Measurements from ENCODE around the gene RAB1B. TPM values are rescaled to one million over a fixed set of nuclear protein-coding genes. Genes with fewer than 3 reads are reported as not detected.
"Not testable (repeated sequence)": the region's sequence is repeated elsewhere in the genome, so short reads cannot be mapped to it uniquely, and the experiment has no call there.

The RAB1B gene
- total RNA-seq, 1 donor from 2014 or later: 28.9 TPM

DNA sequence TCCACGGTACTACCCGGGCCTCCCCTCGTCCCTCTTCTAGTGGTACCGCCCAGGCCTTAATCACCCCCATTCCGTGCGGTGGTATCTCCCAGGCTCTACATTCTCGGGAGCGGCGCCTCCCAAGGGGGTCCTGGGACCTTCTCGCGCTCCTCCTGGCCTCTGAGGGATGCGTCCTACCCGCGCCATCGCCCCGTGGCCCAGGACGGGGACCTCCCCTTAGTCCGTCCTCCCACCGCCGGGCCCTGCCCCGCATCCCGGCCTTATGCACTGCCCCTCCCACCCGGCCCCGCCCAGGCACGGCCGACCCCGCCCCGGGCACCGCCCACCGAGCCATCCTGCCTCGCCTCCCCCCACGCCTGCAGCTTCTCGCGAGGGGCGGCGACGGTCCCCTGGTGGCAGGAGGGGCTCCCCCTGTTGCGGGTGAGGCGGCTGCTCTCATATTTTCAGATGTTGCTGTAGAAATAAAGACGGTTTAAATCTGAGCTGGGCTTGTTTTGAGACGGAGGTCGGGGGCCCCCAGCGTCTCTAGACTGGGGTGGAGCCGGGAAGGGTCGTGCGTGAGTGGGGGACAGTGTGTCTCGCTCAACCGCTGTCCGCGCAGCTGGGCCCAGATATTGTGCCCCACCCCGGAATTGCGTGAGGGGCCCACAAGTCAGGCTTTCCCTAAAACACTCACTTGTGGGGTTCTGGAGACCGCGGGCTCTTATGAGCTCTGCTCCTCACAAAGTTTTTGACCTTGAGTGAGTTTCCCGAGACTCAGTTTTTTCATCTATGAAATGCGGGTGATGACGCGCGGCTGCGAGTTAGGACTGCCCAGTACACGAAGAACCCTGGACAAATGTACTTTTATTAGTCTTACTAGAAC lies 828 bp upstream of the RAB1B start:
- DNase-seq: peak; percentile 70

DNA sequence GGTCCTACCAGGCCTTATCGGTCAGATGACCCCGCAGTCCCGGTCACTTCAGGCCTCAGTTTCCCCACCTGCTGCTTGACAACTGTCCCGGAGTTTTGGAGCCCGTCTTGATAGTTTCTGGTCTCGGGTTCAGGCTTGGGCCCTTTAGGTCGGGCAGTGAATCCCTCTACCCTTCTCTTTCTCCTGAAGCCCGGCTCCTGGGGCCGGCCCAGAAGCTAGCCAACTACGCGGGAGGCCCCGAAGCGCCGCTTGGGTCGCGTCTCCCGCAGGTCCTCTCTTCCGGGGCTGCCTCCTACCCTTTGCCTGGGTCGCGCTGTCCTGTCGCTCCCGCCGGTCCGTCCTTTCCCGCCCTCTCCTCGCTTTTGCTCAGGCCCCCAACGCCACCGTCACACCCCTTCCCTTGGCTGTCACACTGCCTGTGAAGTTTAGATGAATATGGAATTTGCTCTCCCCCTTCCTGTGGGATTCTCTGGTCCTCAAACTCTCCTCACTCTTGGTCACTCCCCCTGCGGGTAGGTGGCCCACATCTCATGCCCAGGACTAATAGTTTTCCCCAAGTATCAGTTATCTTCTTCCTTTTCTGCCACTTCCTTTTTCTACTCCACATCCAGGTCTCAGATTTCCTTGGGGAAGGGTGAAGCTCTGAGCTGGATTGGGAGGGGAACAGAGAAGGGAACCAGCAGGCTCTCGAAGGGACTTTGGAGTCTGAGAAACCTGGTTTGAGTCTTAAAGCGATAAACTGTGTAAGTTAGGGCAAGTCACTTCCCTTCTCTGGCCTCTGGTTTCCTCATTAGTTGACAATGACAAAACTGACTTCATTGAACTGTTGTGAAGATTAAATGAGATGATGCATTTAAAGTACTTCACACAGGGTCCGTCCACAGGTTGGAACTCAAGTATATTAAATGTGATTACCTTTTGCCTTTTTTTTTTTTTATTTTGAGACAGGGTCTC lies 790 bp downstream of the RAB1B start:
- DNase-seq: no peak

DNA sequence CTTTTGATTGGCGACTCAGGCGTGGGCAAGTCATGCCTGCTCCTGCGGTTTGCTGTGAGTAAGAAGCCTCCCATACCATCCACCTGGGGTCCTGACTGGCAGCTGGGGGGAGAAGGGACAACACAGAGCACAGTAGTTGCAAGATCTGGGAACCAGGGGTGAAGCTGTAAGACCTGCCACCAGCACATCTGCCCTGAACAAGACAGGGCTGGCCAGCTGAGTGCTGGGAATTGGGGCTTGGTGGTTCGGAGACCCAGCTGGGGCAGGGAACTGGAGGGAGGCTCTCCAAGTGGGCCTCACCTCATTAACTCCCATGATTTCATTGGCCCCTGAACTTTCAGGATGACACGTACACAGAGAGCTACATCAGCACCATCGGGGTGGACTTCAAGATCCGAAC lies 3.4 kb downstream of the RAB1B start:
- DNase-seq: no peak

DNA sequence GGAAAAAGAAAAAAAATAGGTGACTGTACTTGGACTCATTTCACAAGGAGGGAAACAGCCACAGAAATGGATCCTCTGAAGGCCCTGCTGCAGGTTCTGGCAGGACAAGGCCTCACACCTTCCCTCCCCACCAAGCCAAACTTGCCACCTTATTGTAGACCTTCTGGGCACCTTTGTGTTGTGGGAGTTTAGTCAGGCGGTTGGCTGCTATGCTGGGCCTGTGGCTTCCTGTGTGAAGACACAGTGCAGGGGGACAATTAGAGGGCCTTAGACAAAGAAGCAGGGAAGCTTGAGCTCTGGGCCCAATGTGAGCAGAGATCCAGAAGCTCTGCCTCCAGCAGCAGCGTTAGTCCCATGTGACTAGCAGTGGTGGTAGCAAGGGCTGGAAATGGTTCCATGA lies 4.2 kb downstream of the RAB1B start:
- DNase-seq: no peak

DNA sequence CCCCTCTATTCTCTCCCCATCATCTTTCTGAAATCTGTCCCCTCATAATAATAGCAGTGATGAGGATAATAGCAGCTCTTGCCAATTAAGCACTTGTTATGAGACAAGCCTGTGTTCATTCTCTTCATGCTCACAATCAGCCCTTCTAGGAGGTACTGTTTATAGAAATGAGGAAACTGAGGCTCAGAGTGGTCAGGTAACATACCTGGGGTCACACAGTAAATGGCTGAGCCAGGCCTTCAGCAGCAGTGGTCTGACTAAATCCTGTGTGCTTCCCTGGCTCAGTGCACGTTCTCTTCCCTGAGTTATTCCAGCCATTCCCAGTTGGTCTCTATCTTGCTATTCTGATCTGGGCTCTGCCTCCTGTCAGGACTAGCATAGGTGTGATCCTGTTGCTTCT lies 5.8 kb downstream of the RAB1B start:
- no peak for DNase-seq

DNA sequence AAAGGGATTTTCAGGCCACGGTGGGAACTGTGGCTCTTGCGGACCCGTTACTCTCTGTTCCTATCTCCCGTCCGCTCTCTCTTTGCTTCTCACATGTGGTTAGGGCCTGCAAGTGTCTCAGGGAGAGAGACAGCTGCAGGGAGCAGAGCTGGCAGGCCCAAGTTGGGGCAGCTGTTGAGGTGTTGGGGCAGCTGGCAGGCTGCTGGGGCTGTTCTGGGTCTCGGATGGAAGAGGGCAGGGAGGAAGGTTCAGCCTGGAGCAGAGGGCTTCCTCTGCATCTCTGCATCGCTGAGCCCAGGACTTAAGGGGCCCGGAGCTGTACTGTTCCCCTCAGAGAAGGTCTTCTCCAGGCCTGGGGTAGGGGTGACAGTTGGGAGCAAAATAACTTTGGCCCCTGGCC lies 7.0 kb downstream of the RAB1B start:
- no peak for DNase-seq

DNA sequence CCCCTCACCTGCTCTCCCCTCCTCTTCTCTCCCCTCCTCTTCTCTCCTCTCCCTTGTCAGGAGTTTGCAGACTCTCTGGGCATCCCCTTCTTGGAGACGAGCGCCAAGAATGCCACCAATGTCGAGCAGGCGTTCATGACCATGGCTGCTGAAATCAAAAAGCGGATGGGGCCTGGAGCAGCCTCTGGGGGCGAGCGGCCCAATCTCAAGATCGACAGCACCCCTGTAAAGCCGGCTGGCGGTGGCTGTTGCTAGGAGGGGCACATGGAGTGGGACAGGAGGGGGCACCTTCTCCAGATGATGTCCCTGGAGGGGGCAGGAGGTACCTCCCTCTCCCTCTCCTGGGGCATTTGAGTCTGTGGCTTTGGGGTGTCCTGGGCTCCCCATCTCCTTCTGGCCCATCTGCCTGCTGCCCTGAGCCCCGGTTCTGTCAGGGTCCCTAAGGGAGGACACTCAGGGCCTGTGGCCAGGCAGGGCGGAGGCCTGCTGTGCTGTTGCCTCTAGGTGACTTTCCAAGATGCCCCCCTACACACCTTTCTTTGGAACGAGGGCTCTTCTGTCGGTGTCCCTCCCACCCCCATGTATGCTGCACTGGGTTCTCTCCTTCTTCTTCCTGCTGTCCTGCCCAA lies 7.7 kb downstream of the RAB1B start:
- DNase-seq: no peak

DNA sequence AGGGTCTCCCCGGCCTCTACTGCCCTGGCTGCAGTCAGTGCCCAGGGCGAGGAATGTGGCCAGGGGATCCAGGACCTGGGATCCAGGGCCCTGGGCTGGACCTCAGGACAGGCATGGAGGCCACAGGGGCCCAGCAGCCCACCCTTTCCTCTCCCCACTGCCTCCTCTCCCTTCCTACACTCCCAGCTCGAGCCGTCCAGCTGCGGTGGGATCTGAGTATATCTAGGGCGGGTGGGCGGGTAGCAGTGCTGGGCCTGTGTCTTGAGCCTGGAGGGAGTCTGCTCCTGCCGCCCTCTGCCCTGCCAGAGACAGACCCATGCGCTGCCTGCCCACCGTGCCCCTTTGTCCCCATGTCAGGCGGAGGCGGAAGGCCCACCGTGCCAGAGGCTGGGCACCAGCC lies 8.2 kb downstream of the RAB1B start:
- not testable (repeated sequence) for DNase-seq

DNA sequence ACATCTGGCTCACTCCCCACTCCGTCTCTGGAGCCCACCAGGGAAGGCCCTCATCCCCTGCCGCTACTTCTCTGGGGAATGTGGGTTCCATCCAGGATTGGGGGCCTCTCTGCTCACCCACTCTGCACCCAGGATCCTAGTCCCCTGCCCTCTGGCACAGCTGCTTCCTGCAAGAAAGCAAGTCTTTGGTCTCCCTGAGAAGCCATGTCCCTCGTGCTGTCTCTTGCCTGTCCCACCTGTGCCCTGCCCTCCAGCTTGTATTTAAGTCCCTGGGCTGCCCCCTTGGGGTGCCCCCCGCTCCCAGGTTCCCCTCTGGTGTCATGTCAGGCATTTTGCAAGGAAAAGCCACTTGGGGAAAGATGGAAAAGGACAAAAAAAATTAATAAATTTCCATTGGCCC lies 8.6 kb downstream of the RAB1B start:
- not testable (repeated sequence) for DNase-seq

DNA sequence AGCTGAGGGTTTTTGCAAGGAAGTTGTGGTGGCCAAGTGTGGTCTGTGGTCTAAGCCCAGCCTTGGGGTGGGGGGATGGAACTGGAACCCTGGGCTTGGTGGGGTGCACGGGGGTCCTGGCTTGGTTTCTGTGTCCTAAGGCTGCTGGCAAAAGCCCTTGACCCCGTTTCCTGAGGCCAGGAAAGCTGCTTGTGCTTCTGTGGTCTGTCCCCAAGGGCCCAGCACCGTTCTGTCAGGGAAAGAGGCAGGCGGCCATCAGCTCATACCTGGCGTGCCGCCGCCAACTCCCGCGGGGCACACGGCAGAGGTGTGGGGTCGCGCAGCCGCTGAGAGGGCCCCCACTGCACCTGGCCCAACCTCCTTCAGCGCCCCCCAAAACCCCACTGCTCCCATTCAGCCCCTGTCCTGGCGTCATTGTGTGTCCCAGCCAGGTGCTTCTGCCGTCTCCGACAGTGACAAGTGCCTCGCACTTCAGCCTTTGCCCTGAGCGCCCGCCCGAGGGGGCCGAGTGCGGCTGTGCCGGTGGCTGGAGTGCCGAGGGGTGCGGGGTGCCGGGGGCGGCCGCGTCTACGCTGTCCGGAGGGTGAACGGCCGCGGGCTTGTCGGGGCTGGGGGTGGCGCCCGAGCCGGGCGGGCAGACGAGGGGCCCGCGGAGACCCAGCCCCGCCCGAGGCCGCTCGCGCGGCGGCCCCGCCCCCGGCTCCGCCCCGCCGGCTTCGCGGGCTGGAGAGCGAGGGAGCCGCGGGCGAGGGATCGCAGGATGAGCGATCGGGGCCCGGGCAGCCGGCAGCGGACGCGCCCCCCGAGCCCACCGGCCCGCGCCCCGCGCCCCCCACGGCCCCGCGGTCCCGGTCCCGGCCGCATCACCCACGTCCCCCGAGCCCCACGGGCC lies 9.3 kb downstream of the RAB1B start, which contains the start of gene CNIH2:
CNIH2 (plus strand) TSS at position 705 of the 892 bp plus-strand sequence. CDS start 282 bp downstream, outside the sequence.
- DNase-seq: no peak

DNA sequence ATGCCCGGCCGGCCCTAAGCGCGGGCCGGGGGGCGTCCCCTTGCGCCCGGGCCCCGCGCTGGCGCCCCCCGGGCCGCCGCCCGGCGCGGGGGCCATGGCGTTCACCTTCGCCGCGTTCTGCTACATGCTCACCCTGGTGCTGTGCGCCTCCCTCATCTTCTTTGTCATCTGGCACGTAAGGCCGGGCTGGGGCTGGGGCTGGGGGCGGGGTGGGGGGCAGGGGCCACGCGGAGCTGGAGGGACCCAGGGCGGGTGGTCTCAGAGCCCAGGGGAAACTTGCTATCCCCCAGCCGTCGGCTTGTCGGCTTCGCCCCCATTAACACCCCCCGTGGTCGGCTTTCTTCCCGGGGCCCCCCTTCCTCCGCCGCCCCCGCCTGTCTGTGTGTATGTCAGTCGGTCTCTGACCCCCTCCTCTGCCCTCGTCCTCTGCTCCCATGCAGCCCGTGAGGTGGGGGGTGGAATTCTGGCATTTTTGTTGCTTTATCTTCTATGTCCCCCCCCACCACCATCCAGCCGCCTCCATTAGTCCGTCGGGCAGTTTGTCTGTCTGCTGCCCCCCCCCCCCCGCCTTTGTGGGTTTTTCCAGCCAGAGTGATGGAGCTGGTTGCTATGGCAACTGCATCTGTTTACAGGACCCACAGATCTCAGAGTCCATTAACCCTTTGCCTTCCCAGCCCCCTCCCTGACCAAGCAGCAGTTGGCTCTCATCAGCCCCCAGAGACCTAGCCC lies 10.1 kb downstream of the RAB1B start:
- no peak for DNase-seq

DNA sequence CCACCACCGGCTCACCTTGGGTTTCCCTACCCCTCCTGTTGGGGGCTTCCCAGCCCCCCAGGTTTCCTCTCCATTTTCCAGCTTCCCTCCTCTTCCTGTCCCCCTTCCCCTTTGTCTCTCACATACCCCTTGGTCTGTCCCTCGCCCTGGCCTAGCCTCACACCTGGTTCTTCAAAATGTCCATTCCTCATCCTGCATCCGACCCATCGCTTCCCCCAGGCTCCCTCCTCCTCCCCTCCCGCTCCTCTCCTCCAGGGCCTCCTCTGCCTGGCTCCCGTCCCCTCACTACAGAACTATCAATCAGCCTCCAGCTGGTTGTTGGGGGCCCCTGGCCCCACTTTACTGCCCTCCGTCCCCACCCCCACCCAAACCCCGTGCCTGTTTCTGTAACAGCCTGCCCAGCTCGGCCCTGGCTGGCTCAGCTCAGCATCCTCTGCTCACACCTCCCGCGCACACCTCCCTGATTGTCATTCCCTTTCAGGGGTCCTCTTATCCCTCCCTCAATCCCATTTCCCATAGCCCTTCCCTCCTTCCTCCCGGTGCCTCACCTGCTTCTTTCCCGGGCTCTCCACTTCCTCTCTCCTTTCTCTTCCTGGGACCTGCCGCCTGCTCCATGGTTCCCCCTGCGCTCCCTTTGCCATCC lies 10.8 kb downstream of the RAB1B start:
- no peak for DNase-seq

DNA sequence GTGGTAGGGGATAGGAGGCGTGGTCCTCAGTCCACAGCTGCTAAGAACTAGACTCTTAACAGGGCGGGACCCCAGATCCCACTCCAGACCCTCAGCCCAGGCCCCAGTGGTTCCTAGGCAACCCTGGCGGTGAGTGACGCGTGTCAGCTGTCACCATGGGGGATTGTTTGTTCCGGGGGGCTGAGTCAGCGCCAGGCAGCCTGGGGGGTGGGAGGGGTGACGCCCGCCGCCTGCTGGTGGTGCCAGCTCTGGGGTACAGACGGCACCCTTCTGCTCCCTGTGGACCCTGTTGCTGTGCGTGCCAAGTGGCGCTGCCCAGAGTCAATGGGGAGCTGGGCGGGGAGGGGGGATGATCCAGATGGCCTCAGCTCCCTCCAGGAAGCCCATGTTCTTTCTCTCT lies 12.0 kb downstream of the RAB1B start:
- DNase-seq: no peak

DNA sequence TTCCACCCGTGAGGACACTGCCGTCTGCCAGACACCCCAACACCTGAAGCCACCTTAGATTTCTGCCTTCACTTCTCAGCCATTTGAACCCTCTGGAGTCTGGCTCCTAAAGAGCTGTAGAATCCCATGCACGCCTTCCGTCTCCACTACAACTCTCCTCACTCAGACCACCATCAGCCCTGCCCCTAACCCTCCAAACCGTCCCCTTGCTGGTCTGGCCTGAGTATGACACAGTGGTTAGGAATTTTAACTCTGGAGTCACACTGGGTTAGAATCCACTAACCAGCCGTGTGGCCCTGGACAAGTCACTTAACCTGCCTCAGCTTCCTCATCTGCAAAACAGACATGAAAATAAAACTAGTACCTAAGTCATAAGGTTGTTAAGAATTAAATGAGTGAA lies 12.6 kb downstream of the RAB1B start:
- DNase-seq: no peak

DNA sequence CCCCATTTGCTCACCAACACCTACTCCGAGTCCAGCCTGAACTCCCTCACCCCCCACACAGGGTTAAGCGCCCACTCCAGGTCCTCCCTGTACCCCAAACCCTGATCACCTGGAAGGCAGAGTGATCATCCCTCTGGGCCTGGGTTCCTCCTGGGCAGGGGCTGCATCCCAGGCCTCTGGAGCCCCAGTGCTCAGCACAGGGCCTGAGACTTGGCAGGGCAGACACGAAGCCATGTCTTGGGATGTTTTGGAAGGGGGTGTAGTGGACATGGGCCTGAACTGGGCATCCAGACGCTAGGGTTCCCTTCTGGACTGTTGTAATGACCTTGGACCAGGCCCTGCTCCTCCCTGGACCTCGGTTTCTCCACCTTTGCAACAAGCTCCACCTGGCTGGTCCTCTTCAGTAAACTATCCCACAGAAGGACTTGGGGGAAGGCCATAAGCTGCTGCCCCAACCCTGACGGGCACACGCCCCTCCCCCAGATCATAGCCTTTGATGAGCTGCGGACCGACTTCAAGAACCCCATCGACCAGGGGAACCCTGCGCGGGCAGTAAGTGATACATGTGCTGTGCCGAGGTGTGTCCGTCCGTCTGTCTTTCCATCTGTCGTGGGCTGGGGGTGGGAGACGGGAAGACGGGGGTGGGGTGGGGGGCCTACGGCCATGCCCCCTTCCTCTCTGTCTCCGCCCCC lies 13.5 kb downstream of the RAB1B start:
- DNase-seq: no peak

DNA sequence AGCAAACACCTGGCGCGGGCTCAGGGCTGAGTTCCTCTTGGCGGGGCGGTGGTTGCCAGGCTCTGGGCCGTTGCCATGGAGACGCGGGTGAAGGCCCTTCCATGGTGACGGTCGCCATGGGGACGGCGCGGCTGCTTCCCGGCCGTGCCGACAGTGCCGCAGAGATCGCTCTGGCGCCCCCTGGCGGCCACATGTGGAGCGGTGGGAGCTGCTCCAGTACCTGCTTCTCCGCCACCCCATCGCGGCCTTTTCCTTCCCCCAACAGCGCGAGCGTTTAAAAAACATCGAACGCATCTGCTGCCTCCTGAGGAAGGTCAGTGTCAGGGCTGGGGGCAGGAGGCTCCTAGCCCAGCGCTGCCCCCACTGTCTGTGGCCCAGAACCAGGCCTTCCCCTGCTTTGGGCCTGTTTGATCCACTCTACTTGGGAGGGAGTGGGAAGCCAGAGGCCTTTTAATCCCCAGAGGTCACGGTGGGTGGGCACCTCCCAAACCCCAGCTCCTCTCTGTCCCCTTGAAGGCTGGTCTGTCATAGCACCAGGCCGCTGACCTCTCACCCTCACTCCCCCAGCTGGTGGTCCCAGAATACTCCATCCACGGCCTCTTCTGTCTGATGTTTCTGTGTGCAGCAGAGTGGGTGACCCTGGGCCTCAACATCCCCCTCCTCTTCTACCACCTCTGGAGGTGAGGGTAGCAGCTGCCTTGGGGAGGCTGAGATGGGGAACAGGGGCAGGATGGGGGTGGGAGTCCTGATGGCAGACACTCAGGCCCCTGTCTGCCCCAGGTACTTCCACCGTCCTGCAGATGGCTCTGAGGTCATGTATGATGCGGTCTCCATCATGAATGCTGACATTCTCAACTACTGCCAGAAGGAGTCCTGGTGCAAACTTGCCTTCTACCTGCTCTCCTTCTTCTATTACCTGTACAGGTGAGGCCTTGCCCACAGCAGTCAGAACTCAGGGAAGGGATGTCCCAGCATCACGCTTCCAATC lies 14.3 kb downstream of the RAB1B start:
- peak; percentile 96 for DNase-seq

DNA sequence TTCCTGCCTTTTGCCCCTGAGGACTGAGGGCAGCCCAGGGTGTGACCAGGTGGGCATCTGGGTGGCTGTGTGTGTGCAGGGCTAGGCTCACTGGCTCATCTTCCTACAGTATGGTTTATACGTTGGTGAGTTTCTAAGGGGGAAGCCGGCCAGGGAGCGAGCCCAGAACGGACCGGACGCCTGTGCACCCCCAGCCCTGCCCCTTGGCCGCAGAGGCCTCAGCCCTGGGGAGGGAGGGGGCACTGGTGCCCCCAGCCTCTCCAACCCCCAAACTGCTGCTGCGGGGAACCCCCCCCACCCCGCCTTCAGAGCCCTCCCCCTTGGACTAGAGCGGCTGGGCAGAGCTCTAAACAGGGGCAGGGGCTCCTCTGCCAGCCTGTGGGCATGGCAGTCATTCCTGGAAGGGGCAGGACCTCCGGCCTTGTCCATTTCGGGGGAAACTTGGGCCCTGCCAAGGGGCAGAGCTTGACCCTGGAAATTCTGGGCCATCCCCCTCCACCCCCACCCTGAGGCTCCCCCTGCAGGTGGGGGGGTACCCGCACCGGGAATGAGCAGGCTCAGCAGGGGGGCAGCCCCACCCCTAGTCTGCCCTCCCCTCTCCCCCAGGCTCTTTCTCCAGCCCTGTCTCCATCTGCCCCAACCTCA lies 15.1 kb downstream of the RAB1B start:
- no peak for DNase-seq

DNA sequence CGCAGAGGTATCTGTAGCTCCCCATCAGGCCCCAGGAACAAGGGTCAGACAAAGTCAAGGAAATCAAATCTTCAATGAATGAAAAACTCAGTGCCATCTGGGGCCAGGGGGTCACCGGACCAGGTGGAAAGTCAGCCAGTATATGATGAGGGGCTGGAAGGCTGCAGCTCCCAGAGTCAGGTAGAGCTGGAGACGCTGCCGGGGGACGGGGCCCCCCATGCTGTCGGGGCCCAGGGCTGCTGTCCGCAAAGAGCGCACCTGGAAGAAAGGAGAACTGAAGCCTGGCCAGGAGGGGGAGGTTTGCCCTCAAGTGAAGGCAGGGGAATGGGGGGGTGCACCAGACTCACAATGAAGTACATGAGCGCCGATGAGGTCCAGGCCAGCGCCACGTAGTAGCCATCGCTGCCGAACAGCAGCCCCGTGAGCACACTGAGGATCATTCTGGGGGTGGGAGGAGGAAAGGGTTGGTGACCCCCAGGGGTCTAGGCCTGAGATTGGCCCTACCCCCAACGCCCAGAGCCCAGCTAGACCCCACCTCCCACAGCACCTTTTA lies 16.2 kb downstream of the RAB1B start:
- DNase-seq: no peak
